ENCODE data around the gene ENPP6. TPM values are rescaled to one million over a fixed set of nuclear protein-coding genes. Genes with fewer than 3 reads are reported as not detected.

Gene ENPP6
- total and polyA plus RNA-seq, 4 donors: 0.05 to 0.08 (median 0.05) TPM; not detected in 1

DNA sequence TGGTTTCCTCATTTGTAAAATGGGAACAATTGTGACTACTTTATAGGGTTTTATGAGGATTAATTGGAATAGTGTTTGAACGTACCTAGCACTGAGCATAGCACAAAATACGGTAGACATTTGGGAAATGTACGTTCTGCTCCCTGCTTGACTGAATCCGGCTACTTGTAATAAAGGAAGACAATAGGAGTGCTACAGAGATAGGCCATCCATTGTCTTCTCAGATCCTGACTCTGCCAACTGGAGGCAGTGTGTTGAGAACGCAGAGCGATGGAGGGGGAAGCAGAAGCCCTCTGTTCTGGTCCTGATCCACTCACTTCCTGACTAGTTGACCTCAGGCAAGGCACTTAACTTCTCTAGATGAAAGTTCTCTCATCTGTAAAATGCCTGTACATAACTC is 26.4 kb downstream of the ENPP6 start:
- H3K36me3 ChIP-seq (ENCODE audit: control insufficient read depth in 4 of 4, insufficient read depth in 3 of 4, low read depth in 1 of 4, low read length in 3 of 4): no peaks in the 10 kb centered on the region
- H3K27me3 ChIP-seq (ENCODE audit: control insufficient read depth in 4 of 4, insufficient read depth in 4 of 4, low read length in 3 of 4): no peaks in the 10 kb centered on the region
- H3K4me1 ChIP-seq (ENCODE audit: control insufficient read depth in 4 of 4, insufficient read depth in 4 of 4, low read length in 3 of 4): no peaks in the 10 kb centered on the region
- no peak for DNase-seq (ENCODE audit: low spot score)
- WGBS: 93% methylated on average over 6 of the region's 6 CpGs
- no peak overlapping the region for H3K9ac ChIP-seq (ENCODE audit: low read depth in 1 of 2, low read length in 2 of 2)
- H3K4me3 ChIP-seq (ENCODE audit: low read depth in 1 of 3, low read length in 3 of 3): no peak overlapping the region
- no peaks in the 10 kb centered on the region for H3K9me3 ChIP-seq (ENCODE audit: control insufficient read depth in 4 of 4, low read length in 3 of 4)
- no peak overlapping the region for H3K27ac ChIP-seq (ENCODE audit: low read depth in 1 of 2, low read length in 2 of 2)
- no peak for TF ChIP-seq RXRA (IDR thresholded peaks at IDR 0.05)
- no peak for TF ChIP-seq JUND (IDR thresholded peaks at IDR 0.05)
- no peak for TF ChIP-seq HNF4A (conservative IDR thresholded peaks at IDR 0.05)
- TF ChIP-seq FOXA1 (IDR thresholded peaks at IDR 0.05): no peak
- no peak for TF ChIP-seq GABPA (IDR thresholded peaks at IDR 0.05 in 1 of 2, conservative IDR thresholded peaks at IDR 0.05 in 1 of 2)
- no peak for TF ChIP-seq TAF1 (conservative IDR thresholded peaks at IDR 0.05)
- no peak for TF ChIP-seq SP1 (IDR thresholded peaks at IDR 0.05)
- TF ChIP-seq YY1 (IDR thresholded peaks at IDR 0.05): no peak
- TF ChIP-seq, protein P1, sequence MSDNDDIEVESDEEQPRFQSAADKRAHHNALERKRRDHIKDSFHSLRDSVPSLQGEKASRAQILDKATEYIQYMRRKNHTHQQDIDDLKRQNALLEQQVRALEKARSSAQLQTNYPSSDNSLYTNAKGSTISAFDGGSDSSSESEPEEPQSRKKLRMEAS (IDR thresholded peaks at IDR 0.05): no peak
- TF ChIP-seq, protein P2, sequence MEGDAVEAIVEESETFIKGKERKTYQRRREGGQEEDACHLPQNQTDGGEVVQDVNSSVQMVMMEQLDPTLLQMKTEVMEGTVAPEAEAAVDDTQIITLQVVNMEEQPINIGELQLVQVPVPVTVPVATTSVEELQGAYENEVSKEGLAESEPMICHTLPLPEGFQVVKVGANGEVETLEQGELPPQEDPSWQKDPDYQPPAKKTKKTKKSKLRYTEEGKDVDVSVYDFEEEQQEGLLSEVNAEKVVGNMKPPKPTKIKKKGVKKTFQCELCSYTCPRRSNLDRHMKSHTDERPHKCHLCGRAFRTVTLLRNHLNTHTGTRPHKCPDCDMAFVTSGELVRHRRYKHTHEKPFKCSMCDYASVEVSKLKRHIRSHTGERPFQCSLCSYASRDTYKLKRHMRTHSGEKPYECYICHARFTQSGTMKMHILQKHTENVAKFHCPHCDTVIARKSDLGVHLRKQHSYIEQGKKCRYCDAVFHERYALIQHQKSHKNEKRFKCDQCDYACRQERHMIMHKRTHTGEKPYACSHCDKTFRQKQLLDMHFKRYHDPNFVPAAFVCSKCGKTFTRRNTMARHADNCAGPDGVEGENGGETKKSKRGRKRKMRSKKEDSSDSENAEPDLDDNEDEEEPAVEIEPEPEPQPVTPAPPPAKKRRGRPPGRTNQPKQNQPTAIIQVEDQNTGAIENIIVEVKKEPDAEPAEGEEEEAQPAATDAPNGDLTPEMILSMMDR (IDR thresholded peaks at IDR 0.05; ENCODE audit: low read depth, low read length, missing input control): no peak
- TF ChIP-seq NR2F2 (IDR thresholded peaks at IDR 0.05): no peak
- TF ChIP-seq FOXA2 (IDR thresholded peaks at IDR 0.05): no peak
- no peak for TF ChIP-seq RAD21 (IDR thresholded peaks at IDR 0.05)
- TF ChIP-seq REST (IDR thresholded peaks at IDR 0.05): no peak
- TF ChIP-seq HNF4G (IDR thresholded peaks at IDR 0.05): no peak
- TF ChIP-seq, protein P3, sequence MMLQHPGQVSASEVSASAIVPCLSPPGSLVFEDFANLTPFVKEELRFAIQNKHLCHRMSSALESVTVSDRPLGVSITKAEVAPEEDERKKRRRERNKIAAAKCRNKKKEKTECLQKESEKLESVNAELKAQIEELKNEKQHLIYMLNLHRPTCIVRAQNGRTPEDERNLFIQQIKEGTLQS (IDR thresholded peaks at IDR 0.05): no peak
- TF ChIP-seq EGR1 (IDR thresholded peaks at IDR 0.05; ENCODE audit: low read depth in 2 of 2): no peak
- no peak for TF ChIP-seq ZBTB33 (IDR thresholded peaks at IDR 0.05)
